ENCODE results near the gene ATP1B2.

Gene ATP1B2

GRCh38 chr17:7704601-7705268, 54.0 kb downstream of the ATP1B2 start, which contains the start of gene EFNB3:
EFNB3 (plus strand) TSS chr17:7705202; CDS start chr17:7705599, 397 bp downstream.
- Histone ChIP-seq H3K4me1 (ENCODE audit: control insufficient read depth in 1 of 2, insufficient read depth in 2 of 2, low read length in 2 of 2) (peaks cover 0 to 14% of the 10 kb centered on the region in 2 donors), H3K36me3 (ENCODE audit: control insufficient read depth in 1 of 2, insufficient read depth in 2 of 2, low read length in 2 of 2) (peaks cover 6 to 14% of the 10 kb centered on the region in 2 donors), H3K9me3 (ENCODE audit: control insufficient read depth in 1 of 2, low read length in 2 of 2) (no peaks in the 10 kb centered on the region), H3K4me3 (ENCODE audit: low read depth in 1 of 2, low read length in 2 of 2) (peak within 1 kb of the TSS; percentile 5 to 58), H3K27ac (ENCODE audit: low read length) (no peak within 1 kb of the TSS), H3K27me3 (ENCODE audit: low read depth, low read length) (peaks cover 30% of the 10 kb centered on the region)

- Histone ChIP-seq H3K4me3 (ENCODE audit: low read depth in 1 of 2, low read length in 2 of 2) (peak overlapping the region in 1 of 2 donors; percentile 58), H3K27me3 (ENCODE audit: low read depth, low read length) (peaks cover 30% of the 10 kb centered on the region), H3K36me3 (ENCODE audit: control insufficient read depth in 1 of 2, insufficient read depth in 2 of 2, low read length in 2 of 2) (peaks cover 6 to 13% of the 10 kb centered on the region in 2 donors), H3K9me3 (ENCODE audit: control insufficient read depth in 1 of 2, low read length in 2 of 2) (no peaks in the 10 kb centered on the region), H3K27ac (ENCODE audit: low read length) (no peak overlapping the region), H3K4me1 (ENCODE audit: control insufficient read depth in 1 of 2, insufficient read depth in 2 of 2, low read length in 2 of 2) (peaks cover 0 to 14% of the 10 kb centered on the region in 2 donors)
Measured at GRCh38 chr17:7705269-7706255, 54.8 kb downstream of the ATP1B2 start.

GRCh38 chr17:7706631-7707354, 56.1 kb downstream of the ATP1B2 start:
- Histone ChIP-seq H3K27ac (ENCODE audit: low read length) (no peak overlapping the region), H3K27me3 (ENCODE audit: low read depth, low read length) (peaks cover 30% of the 10 kb centered on the region), H3K9me3 (ENCODE audit: control insufficient read depth in 1 of 2, low read length in 2 of 2) (no peaks in the 10 kb centered on the region), H3K4me3 (ENCODE audit: low read depth in 1 of 2, low read length in 2 of 2) (no peak overlapping the region), H3K36me3 (ENCODE audit: control insufficient read depth in 1 of 2, insufficient read depth in 2 of 2, low read length in 2 of 2) (peaks cover 1 to 3% of the 10 kb centered on the region in 2 donors), H3K4me1 (ENCODE audit: control insufficient read depth in 1 of 2, insufficient read depth in 2 of 2, low read length in 2 of 2) (peaks cover 0 to 14% of the 10 kb centered on the region in 2 donors)
